G401 (cell line): ENCODE measurements around the gene PYDC1. TPM values are rescaled to one million over a fixed set of nuclear protein-coding genes. Genes with fewer than 3 reads are reported as not detected.
"Not testable (repeated sequence)": the region's sequence is repeated elsewhere in the genome, so short reads cannot be mapped to it uniquely, and the experiment has no call there.

Source experiments
- DNase-seq: peaks from one replicate; pipeline ENCODE4 v3.0.0-alpha.2; 2015; ENCODE audit warnings: low spot score
- in situ Hi-C: cut with HindIII; loops from 2 replicates; pipeline ENCODE4 v1.10.0; 2016; ENCODE audit warnings: low sequenced_read_pairs, mixed read lengths
- total RNA-seq: library from RNA; depleted of rRNA; stranded (reverse); fragments of >200 nt; shearing (Covaris generic); gene quantifications from 2 replicates; pipeline ENCODE4 v1.2.3, GENCODE V29; 2014; rRNA removed

The PYDC1 gene
- total RNA-seq = not detected in 2 replicates

DNA sequence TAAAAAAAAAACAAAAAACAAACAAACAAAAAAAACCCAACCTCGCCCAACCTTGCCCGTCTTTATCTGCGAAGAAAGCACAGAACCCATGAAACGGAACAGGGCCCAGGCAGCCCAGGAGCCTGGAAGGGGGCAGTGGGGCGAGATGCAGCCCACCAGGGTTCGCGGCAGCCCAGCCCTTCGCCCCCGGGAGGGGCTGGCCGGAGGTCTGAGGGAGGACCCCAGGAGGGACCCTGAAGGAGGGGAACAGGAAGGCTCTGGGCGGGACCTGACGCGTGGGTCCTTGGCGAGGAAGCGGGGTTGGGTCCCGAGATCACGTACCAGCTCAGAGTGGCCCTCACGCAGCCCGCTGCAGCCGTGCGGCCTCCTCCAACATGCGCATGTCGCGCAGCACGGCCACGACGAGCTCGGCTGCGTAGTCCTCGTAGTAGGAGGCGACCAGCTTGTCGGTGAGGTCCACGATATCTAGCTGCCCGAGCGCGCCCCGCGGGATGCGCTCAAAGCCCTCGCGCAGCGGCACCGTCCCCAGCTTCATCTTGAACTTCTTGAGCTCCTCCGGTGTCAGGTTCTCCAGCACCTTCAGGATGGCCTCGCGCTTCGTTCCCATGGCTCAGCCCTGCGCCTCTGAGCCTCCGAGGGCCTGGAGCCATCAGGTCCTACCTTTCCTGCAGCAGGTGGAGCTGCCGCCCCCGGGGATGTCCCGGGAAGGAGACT lies at the start of gene PYDC1:
Gene PYDC1 (minus strand): TSS at position 714 of the 714 bp plus-strand sequence. CDS start 107 bp downstream, at position 607.
- in situ Hi-C loops = no loop called here
- DNase-seq = peak; percentile 67

DNA sequence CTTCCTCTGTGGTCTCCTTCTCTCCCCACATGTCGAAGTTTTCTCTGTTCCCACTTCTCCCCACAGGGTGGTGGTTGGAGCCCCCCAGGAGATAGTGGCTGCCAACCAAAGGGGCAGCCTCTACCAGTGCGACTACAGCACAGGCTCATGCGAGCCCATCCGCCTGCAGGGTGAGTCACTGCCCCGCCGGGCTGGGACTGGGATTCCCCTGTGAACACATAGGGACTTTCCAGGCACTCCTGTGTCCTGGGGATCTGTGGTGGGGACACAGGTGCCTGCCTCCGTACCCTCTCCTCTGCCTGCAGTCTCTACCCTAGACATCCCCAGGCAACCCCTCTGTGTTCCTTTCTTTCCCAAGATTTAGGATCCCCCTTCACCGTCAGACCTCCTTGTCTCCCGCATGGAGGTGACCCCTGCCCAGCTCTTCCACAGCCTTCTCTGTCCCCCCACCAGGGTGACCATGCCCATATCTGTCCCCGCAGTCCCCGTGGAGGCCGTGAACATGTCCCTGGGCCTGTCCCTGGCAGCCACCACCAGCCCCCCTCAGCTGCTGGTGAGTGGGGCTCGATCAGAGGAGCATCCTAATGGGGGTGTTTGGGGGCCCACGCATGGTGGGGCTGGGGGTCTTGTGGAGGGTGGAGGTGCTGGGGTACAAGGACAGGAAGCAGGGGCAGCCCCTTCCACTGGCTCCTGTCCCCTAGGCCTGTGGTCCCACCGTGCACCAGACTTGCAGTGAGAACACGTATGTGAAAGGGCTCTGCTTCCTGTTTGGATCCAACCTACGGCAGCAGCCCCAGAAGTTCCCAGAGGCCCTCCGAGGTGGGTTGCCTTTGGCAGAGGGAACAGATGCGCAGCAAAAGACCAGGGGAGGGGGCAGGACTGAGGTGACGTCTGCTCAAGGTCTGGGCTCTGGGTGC lies 48.7 kb upstream of the PYDC1 start:
- in situ Hi-C loops = no loop called here
- DNase-seq = no peak

DNA sequence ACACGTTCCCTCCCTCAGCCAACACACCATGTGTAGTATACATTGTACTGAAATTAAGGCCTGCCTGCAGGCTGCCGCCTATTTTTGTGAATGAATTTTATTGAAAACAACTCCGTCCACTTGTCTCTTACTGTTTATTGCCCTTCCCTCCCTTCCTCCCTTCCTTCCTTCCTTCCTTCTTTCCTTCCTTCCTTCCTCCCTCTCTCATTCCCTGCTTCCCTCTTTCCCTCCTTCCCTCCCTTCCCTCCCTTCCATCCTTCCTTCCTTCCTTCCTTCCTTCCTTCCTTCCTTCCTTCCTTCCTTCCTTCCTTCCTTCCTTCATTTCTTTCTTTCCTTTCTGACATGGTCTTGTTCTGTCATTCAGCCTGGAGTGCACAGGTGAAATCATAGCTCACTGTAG lies 45.1 kb upstream of the PYDC1 start:
- DNase-seq = no peak
- in situ Hi-C loops = no loop called here

DNA sequence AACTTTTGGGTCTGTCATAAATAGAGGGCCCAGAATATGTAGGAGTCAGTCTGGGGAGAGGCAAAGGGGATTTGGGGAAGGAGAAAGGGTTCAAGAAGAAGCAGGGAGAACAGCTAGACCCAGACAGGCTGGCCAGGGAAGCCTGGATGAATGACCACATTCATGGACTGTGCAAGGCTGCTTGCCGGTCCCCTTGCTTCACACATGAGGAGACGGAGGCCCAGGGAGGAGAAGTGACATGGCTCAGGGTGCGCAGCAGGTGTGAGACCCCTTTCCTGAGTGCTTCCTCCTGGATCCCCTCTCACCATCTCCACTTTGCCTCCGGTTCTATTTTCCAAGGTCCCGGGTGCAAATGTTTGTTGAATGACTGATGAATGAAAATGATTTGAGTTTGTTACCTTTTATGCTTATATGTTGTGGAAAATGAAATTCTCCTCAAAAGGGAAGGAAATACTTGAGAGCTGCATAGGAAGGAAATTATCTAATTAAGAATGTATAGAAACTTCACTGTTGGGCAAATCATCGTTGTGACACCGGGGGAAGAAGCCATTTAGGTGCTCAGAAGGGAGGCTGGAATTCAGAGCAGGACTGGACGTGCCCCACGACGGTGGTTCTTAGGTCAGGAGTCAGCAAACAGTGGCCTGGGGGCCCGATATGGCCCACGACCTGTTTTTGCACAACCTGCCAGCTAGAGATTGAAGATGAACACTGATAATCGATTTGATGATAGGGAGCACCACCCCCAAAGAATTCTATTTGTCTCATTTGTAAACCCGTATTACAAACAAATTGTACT lies 43.4 kb upstream of the PYDC1 start:
- DNase-seq = no peak
- in situ Hi-C loops = no loop called here

DNA sequence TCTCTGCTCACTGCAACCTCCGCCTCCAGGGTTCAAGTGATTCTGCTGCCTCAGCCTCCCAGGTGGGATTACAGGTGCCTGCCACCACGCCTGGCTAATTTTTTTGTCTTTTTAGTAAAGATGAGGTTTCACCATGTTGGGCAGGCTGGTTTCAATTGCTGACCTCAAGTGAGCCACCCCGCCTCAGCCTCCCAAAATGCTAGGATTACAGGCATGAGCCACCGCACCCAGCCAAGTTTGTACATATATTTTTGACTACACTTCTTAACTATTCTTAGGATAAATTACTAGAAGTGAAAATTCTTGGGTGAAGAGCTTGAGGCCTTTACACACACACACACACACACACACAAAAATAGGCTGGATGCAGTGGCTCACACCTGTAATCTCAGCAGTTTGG lies 41.4 kb upstream of the PYDC1 start:
- in situ Hi-C loops = no loop called here
- no peak for DNase-seq

DNA sequence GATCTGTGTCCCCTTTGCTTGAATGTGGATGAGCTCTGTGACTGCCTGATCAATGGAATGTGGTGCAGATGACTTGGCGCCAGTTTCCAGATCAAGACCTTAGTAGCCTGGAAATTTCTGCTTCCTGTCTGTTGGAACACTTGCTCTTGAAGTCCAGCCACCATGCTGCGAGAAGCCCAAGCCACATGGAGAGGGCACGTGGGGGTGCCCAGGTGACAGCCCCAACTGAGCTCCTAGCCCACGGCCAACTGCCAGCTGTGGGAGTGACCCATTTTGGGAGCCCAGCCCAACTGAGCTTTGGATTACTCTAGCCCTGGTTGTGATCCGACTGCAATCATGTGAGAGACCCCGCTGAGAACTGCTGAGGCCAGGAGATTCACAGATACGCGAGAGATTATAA lies 39.5 kb upstream of the PYDC1 start:
- DNase-seq = no peak

DNA sequence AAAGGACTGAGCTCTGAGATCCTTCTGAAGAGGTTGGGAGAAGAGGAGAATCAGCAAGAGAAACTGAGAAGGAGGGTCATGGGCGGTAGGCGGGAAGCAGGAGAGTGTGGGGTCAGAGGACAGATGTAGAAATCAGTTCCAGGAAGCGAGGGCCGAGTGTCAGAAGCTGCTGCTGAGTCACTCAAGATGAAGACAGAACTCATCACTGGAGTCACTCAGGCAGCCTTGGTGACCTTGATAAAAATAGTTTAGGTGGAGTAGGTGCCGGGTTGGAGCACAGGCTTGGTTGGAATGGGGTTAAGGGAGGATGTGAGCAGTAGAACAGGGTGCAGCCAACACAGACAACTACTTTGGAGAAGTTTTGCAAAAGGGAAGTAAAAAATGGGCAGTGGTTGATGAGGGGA lies 36.7 kb upstream of the PYDC1 start:
- in situ Hi-C loops = no loop called here
- no peak for DNase-seq

More for the DNA sequence above, 39.5 kb upstream of the PYDC1 start:
- in situ Hi-C loops = no loop called here

DNA sequence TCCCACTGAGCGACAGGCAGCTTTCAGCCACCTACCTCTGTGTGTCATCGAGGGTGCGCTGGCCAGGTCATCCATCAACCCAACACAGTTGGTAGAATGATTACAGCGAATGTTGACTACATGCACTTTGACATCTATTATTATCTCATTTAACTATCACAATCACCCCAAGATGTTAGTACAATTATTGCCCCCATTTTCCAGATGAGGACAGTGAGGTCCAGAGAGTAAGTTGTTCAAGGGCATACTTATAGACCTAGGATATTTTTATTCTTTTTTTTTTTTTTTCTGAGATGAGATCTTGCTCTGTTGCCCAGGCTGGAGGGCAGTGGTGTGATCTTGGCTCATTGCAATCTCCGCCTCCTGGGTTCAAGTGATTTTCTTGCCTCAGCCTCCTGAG lies 34.5 kb upstream of the PYDC1 start:
- in situ Hi-C loops = no loop called here
- no peak for DNase-seq

DNA sequence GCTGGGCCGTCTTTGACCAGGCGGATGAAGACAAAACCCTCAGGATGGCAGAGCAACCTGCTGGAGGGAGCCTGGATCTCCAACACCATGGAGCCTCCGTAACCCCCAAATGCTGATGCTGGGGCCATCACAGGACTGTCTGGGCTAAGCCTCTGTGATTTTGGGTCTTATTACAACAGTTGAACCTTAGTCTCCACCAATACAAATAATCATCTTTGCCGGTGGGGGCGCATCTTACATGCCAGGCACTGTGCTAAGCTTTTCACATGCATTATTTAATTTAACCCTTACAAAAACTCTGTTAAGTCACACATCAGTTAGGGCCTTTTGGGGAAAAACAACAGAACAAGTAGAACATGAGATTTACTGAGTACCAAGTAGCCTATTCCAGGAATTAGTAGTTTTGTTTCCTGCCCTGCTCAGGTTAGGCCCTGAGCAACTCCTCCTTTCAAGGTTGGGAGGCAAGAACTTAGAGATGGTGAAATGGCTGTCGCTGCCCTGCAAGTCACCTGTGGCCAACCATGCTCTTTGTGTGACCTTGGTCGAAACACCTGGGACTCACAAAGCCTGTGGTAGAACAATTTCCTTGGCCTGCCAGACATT lies 33.9 kb upstream of the PYDC1 start:
- in situ Hi-C loops = no loop called here
- no peak for DNase-seq

DNA sequence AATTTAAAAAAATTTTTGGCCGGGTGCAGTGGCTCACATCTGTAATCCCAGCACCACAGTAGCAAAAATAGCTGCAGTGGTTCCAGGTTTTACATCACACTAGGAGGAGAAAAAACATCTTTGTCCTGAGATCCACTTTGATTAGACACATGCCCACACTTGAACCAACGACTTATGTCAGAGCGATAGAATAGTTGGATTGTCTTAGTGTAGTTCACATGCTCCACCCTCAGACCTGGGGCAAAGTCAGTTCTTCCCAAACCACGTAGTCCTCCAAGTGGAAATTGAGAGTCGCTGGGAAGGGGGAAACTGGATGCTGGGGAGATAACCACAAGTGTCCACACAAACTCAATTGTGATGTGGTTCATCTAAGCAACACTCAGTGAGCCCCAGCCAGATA lies 31.4 kb upstream of the PYDC1 start:
- no peak for DNase-seq
- in situ Hi-C loops = no loop called here

DNA sequence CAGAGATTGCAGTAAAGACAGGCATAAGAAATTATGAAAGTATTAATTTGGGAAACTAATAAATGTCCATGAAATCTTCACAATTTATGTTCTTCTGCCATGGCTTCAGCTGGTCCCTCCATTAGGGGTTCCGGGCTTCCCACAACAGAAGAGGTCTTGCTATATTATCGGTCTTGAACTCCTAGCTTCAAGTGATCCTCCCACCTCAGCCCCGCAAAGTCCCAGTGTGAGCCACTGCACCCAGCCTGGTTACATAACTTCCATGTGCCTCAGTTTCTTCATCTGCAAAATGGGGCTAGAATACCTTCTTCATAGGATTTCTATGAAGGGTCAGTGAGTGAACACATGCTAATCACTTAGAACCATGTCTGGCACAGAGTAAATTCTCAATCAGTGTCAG lies 29.4 kb upstream of the PYDC1 start:
- DNase-seq = no peak
- in situ Hi-C loops = no loop called here

DNA sequence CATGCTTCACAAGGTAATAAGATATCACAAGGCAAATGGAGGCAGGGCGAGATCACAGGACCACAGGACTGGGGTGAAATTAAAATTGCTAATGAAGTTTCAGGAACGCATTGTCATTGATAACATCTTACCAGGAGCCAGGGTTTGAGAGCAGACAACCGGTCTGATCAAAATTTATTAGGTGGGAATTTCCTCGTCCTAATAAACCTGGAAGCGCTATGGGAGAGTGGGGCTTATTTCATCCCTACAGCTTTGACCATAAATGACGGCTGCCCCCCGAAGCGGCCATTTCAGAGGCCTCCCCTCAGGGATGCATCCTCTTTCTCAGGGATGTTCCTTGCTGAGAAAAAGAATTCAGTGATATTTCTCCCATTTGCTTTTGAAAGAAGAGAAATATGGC lies 28.7 kb upstream of the PYDC1 start:
- in situ Hi-C loops, DNase-seq: not testable (repeated sequence)

DNA sequence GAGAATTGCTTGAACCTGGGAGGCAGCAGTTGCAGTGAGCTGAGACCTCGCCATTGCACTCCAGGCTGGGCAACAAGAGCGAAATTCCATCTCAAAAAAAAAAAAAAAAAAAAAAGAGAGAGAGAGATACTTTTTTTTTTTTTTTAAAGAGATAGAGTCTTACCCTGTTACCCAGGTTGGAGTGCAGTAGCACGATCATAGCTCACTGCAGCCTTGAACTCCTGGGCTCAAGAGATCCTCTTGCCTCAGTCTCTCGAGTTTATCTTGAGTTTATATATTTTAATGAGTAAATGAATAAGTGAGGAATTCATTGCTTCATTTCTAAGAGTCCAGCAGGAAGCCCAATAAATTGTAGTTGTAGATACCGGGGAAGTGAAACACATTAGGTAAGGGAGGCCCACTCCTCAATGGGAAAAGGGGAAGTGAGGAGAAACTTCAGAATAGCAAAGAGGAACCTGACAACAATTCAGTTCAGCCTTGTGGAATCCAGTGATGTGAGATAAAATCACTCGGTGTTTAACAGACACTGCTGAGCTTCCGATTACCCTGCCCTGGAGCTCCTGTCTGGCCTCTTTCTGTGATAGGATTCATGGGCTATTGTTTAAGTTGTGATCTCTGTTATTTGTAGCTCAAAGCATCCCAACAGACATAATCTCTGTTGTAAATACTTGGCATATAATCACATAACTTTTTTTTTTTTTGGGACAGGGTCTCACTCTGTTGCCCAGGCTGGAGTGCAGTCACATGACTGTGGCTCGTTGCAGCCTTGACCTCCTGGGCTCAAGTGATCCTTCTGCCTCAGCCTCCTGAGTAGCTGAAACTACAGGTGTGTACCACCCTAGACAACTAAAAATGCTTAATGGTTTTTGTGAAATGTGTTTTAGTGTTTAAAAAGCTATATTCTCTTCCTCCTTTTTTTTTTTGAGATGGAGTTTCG lies 27.1 kb upstream of the PYDC1 start:
- in situ Hi-C loops = no loop called here

DNA sequence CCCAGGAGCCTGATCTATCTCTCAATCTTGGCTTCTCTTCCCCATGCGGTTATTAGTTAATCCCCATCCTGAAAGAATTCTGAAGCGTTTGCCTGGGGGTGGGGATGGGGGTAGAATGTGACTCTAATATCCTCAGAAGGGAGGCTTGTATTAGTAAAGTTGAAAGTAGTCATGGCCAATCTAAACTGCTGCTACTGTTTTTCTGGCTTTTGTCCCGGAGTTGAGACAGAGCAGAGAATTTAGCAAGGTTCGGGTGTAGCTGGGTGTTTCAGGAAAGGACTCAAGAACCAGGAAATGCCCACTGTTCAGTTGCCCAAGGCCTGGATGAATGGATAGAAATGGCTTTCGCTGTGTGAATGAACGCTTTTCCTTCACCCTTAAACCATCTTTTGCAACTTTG lies 25.3 kb upstream of the PYDC1 start:
- DNase-seq = no peak
- in situ Hi-C loops = no loop called here

More for the DNA sequence above, 27.1 kb upstream of the PYDC1 start:
- no peak for DNase-seq

DNA sequence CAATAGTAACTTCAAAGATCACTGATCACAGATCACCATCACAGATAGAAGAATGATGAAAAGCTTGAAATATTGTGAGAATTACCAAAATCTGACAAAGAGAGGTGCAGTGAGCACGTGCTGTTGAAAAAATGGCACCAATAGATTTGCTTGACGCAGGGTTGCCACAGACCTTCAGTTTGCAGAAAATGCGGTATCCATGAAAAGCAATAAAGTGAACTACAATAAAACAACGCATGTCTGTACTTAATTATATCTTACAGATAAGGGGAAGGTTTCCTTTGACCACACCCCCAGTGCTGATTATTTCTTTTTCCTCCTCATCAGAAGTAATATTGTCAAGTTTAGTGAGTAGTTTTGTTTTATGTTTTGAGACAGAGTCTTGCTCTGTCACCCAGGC lies 21.1 kb upstream of the PYDC1 start:
- in situ Hi-C loops = no loop called here
- DNase-seq = no peak

DNA sequence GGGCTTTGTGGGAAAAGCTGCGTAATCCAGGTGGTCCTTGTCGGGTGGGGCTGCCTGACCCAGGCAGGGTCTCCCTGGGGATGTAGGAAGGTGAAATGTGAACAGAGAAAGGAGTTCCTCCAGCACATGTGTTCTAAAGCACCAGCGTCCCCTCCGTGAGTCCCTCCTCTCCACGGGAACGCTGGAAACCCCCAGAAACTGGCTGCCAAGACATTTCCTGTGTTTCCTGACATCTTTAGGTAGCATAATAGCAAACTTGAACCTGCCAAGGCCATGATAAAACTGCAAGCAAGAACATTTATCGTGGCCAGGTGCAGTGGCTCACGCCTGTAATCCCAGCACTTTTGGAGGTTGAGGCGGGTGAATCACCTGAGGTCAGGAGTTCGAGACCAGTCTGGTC lies 12.6 kb upstream of the PYDC1 start:
- in situ Hi-C loops = no loop called here
- no peak for DNase-seq

DNA sequence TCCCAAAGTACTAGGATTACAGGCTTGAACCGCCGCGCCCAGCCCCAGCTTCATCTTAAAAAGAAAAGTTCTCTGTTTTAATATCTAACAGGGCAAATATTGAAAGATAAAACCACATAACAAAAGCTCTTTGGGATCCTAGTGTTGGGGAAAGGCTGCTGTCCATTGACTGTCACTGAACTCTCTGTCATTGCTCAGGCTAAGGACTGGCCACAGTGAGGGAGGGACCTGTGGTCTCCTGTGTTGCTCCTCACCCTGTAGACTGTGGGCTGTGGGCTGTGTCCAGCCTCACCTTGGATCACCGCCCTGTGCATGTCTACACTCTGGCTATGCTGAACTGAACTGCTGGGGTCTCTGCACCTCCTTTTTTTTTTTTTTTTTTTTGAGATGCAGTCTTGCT lies 11.3 kb upstream of the PYDC1 start:
- in situ Hi-C loops = no loop called here
- no peak for DNase-seq

DNA sequence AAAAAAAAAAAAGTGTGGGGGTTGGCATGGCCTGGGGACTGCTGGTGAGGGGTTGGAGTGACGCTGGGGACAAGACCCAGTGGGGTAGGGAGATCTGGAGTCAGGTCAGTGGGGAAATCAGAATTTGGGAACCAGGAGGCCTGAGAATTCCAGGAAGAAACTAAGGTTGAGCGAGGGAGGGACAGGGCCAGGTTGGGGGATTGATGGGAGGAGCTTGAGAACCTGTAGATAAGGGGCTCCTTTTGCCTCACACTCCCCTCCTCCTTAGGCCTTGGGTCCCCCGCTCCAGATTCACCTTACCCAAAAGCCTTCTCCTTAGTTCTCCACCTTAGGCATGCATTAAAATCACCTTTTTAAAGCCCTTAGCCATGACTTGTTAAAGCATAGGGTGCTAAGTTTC lies 8.3 kb upstream of the PYDC1 start:
- in situ Hi-C loops = no loop called here
- no peak for DNase-seq
